VCaP (cell line): ENCODE data around the gene GALP.
"Not testable (repeated sequence)": the region's sequence is repeated elsewhere in the genome, so short reads cannot be mapped to it uniquely, and the experiment has no call there.

Experiments
- H3K27ac ChIP-seq: fragments of 450-650 bp; 2 replicates; pipeline ENCODE4 v1.5.1; 2017
- TF ChIP-seq, protein P1 (sequence below): fragments of 450-650 bp; conservative IDR thresholded peaks from 2 replicates; pipeline ENCODE4 v1.5.1; 2017; ENCODE audit warnings: mild to moderate bottlenecking, moderate library complexity

Gene GALP

GRCh38 chr19:56174086-56174485 lies 1.7 kb upstream of the GALP start:
- TF ChIP-seq, protein P1, sequence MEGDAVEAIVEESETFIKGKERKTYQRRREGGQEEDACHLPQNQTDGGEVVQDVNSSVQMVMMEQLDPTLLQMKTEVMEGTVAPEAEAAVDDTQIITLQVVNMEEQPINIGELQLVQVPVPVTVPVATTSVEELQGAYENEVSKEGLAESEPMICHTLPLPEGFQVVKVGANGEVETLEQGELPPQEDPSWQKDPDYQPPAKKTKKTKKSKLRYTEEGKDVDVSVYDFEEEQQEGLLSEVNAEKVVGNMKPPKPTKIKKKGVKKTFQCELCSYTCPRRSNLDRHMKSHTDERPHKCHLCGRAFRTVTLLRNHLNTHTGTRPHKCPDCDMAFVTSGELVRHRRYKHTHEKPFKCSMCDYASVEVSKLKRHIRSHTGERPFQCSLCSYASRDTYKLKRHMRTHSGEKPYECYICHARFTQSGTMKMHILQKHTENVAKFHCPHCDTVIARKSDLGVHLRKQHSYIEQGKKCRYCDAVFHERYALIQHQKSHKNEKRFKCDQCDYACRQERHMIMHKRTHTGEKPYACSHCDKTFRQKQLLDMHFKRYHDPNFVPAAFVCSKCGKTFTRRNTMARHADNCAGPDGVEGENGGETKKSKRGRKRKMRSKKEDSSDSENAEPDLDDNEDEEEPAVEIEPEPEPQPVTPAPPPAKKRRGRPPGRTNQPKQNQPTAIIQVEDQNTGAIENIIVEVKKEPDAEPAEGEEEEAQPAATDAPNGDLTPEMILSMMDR: no peak
- no peak overlapping the region for H3K27ac ChIP-seq

DNA sequence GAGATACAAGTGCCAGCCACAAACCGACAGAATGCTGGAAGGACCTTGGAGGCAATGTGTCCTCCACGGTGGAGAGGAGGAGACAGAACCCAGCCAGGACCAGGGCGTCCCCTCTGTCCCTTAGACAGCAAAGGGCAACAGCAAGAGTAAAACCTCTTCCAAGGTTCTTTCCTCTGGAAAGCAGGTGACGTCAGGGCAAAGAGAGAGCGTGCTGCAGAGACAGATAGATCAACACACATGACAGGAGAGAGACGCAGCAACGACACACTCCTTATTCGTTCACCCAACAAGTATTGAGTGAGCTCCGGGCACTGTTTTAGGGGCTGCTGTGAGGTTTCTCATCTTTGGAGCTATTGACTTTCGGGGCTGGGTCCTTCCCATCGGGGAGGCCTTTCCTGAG lies 1.3 kb upstream of the GALP start:
- TF ChIP-seq, protein P1: no peak
- H3K27ac ChIP-seq: no peak overlapping the region

GRCh38 chr19:56176310-56176709 lies 502 bp downstream of the GALP start:
- not testable (repeated sequence) for H3K27ac ChIP-seq

DNA sequence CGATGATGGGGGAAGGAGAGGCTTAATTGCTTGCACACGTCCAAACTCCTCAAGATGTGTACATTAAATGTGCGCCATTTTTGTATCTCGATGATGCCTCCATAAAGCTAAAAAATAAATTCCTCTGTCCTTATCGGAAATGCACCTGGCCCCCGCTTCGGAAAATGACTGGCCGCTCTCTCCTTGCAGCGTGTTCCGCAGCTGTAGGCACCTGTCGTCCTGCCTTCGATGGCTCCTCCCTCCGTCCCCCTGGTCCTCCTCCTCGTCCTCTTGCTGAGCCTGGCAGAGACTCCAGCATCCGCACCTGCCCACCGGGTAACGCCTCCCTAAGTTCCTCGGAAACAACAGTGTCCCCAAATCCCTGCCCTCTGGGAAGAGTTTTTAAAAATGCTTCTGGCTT lies 1.1 kb downstream of the GALP start:
- TF ChIP-seq, protein P1: no peak
- H3K27ac ChIP-seq: no peak overlapping the region

GRCh38 chr19:56177564-56178243 lies 1.9 kb downstream of the GALP start:
- no peak overlapping the region for H3K27ac ChIP-seq
- TF ChIP-seq, protein P1: no peak

DNA sequence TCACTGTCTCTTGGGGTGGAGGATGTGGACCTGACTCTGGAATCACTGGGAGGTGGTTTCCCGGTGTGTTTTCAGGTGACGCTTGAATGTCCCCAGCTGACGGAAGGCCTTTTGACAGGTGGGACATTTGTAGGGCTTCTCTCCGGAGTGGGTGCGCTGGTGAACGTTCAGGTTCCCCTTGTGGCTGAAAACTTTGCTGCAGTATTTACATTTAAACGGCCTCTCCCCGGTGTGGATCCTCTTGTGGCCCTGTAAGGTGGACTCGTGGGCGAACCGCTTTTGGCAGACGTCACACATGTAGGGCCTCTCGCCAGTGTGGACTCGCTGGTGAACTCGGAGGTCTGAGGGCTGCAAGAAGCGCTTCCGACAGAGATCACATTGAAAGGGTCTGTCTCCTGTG lies 14.0 kb downstream of the GALP start:
- TF ChIP-seq, protein P1: no peak
- no peak overlapping the region for H3K27ac ChIP-seq

DNA sequence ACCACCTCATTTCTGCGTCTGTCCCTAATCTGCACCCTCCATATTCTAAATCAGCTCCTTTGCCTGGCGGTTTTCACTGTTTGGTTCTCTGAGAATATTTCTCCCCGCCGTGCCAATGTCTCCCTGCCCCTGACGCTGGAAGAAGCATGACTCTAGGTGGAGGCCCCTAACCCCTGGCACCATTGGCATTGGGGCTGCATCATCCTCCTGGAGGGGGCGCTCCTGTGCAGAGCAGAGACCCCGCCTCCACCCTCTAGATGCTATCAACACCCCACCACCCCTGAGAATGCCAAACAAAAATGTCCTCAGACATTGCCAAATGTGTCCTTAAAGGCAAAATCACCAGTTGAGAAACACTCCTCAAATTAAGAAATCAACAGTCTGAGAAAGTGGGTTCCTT lies 15.3 kb downstream of the GALP start:
- no peak overlapping the region for H3K27ac ChIP-seq
- TF ChIP-seq, protein P1: no peak

GRCh38 chr19:56191711-56192110 lies 15.9 kb downstream of the GALP start:
- no peak overlapping the region for H3K27ac ChIP-seq
- TF ChIP-seq, protein P1: no peak
